ENCODE measurements around the gene TTC27.

TTC27 gene

DNA sequence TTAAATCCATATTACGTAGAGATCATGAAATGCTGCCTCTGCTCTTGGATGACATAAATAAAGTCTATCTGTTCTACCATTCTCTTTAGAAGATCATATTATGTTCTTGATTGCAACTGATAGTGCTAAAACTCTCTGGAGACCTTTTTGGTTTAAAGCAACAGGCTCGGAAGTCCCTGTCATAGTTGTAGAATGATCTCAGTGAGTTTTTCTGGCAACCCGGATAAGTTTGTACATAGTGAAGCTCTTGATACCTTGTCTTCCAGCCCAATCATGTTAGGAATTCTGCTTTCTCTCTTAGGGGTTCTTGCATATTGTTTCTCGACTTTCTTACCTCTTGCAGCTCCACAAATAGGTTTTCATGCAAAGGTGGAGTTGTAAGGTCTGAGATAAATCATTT is 156.1 kb downstream of the TTC27 start:
- TF ChIP-seq SUZ12 (IDR thresholded peaks at IDR 0.05; ENCODE audit: extremely low read depth, insufficient read depth, insufficient read length): no peak
- TF ChIP-seq YY1 (IDR thresholded peaks at IDR 0.05; ENCODE audit: insufficient read depth, insufficient read length): no peak
- no peak for TF ChIP-seq ZNF274 (IDR thresholded peaks at IDR 0.05; ENCODE audit: low read depth, low read length)
- peaks cover 3% of the 10 kb centered on the region for H3K36me3 ChIP-seq (ENCODE audit: insufficient read depth, insufficient read length, low read length)
- H3K4me1 ChIP-seq (ENCODE audit: insufficient read depth, insufficient read length): no peaks in the 10 kb centered on the region
- H3K9me3 ChIP-seq (ENCODE audit: insufficient read depth, low read length): no peaks in the 10 kb centered on the region
- no peak for DNase-seq (ENCODE audit: low read depth, low spot score)
- no peak overlapping the region for H3K4me3 ChIP-seq (ENCODE audit: insufficient read length, low read depth)
- no peaks in the 10 kb centered on the region for H3K27me3 ChIP-seq (ENCODE audit: insufficient read depth, insufficient read length)
- H3K9ac ChIP-seq (ENCODE audit: insufficient read length, low read depth): no peak overlapping the region

DNA sequence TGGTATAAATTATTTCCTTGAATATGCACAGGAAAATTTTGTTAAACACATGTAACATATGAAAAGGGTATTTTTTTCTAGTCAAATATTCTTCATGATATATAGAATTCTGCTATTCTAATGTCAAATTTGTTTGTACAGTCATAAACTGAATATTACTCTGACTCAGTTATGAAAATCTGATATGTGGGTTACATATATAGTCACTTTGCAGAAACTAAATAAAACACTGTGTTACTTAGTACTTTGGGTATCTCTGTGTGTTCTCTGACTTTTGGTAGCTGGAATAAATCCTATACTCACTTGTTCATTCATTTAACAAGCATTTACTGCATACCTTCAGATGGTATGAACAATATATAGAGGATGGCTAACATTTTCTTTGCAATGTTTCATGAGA is 159.4 kb downstream of the TTC27 start:
- H3K36me3 ChIP-seq (ENCODE audit: insufficient read depth, insufficient read length, low read length): peaks cover 3% of the 10 kb centered on the region
- no peaks in the 10 kb centered on the region for H3K27me3 ChIP-seq (ENCODE audit: insufficient read depth, insufficient read length)
- no peaks in the 10 kb centered on the region for H3K9me3 ChIP-seq (ENCODE audit: insufficient read depth, low read length)
- no peak for TF ChIP-seq YY1 (IDR thresholded peaks at IDR 0.05; ENCODE audit: insufficient read depth, insufficient read length)
- TF ChIP-seq ZNF274 (IDR thresholded peaks at IDR 0.05; ENCODE audit: low read depth, low read length): no peak
- no peak for TF ChIP-seq SUZ12 (IDR thresholded peaks at IDR 0.05; ENCODE audit: extremely low read depth, insufficient read depth, insufficient read length)
- H3K9ac ChIP-seq (ENCODE audit: insufficient read length, low read depth): no peak overlapping the region
- H3K4me1 ChIP-seq (ENCODE audit: insufficient read depth, insufficient read length): no peaks in the 10 kb centered on the region
- no peak for DNase-seq (ENCODE audit: low read depth, low spot score)
- no peak overlapping the region for H3K4me3 ChIP-seq (ENCODE audit: insufficient read length, low read depth)

DNA sequence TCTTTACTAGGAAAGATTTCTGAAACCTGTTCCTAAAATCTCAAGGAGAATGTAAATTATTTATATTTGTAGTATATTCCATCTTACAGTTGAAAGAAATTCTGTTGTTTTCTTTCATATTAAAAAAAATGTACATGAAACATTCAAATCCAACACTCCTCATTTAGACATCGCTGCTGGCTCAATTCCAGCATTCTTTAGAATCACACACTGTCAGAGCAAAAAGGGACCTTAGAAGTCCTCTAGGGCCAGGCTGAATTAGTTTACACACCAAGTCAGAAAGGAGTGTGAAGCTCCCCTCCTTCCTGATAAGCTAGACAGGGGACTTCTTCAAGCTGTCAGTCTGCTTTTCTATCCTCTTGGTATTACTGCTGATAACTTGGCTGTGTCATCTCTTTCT is 160.3 kb downstream of the TTC27 start:
- no peak for DNase-seq (ENCODE audit: low read depth, low spot score)
- Histone ChIP-seq H3K4me1 (ENCODE audit: insufficient read depth, insufficient read length) (no peaks in the 10 kb centered on the region), H3K36me3 (ENCODE audit: insufficient read depth, insufficient read length, low read length) (peaks cover 3% of the 10 kb centered on the region)

DNA sequence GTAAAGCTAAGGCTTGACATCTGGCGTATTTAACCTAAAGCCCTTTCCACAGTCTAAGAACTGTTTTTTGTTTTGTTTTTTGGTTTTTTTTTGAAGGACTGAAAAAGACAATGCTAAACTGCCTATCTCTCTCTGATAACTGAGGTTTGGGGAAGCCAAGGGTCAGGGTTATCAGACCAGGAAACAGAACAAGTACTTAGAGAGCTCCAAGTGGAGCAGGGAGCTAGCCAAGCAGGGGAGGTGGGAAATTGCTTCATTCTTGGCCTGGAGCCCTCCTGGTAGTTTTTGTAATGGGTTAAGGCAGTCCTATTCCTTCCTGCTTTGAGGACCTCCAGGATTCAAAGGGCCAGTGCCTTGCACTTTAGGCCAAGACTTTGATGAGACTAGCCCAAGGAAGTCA is 164.6 kb downstream of the TTC27 start:
- no peak for TF ChIP-seq YY1 (IDR thresholded peaks at IDR 0.05; ENCODE audit: insufficient read depth, insufficient read length)
- Histone ChIP-seq H3K36me3 (ENCODE audit: insufficient read depth, insufficient read length, low read length) (no peaks in the 10 kb centered on the region), H3K9ac (ENCODE audit: insufficient read length, low read depth) (no peak overlapping the region), H3K4me3 (ENCODE audit: insufficient read length, low read depth) (no peak overlapping the region), H3K9me3 (ENCODE audit: insufficient read depth, low read length) (no peaks in the 10 kb centered on the region), H3K4me1 (ENCODE audit: insufficient read depth, insufficient read length) (no peaks in the 10 kb centered on the region), H3K27me3 (ENCODE audit: insufficient read depth, insufficient read length) (no peaks in the 10 kb centered on the region)
- no peak for DNase-seq (ENCODE audit: low read depth, low spot score)

More for the DNA sequence above, 160.3 kb downstream of the TTC27 start:
- no peaks in the 10 kb centered on the region for H3K27me3 ChIP-seq (ENCODE audit: insufficient read depth, insufficient read length)
- TF ChIP-seq SUZ12 (IDR thresholded peaks at IDR 0.05; ENCODE audit: extremely low read depth, insufficient read depth, insufficient read length) (no peak), ZNF274 (IDR thresholded peaks at IDR 0.05; ENCODE audit: low read depth, low read length) (no peak), YY1 (IDR thresholded peaks at IDR 0.05; ENCODE audit: insufficient read depth, insufficient read length) (no peak)
- no peak overlapping the region for H3K4me3 ChIP-seq (ENCODE audit: insufficient read length, low read depth)
- H3K9me3 ChIP-seq (ENCODE audit: insufficient read depth, low read length): no peaks in the 10 kb centered on the region
- H3K9ac ChIP-seq (ENCODE audit: insufficient read length, low read depth): no peak overlapping the region

DNA sequence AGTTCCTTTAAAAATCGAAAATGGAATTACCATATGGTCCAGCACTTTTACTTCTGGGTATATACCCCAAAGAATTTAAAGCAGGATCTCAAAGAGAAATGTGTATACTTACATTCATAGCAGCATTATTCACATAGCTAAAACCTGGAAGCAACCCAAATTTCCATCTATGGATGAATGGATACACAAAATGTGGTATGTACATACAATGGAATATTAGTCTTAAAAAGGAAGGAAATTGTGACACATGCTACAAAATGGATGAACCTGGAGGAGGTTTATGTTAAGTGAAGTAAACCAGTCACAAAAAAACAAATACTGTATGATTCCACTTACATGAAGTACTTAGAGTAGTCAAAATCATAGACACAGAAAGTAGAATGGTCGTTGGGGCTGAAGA is 171.0 kb downstream of the TTC27 start:
- Histone ChIP-seq H3K4me1 (ENCODE audit: insufficient read depth, insufficient read length) (no peaks in the 10 kb centered on the region), H3K9me3 (ENCODE audit: insufficient read depth, low read length) (no peaks in the 10 kb centered on the region), H3K27me3 (ENCODE audit: insufficient read depth, insufficient read length) (no peaks in the 10 kb centered on the region), H3K36me3 (ENCODE audit: insufficient read depth, insufficient read length, low read length) (no peaks in the 10 kb centered on the region), H3K9ac (ENCODE audit: insufficient read length, low read depth) (no peak overlapping the region), H3K4me3 (ENCODE audit: insufficient read length, low read depth) (no peak overlapping the region)
- no peak for TF ChIP-seq YY1 (IDR thresholded peaks at IDR 0.05; ENCODE audit: insufficient read depth, insufficient read length)
- TF ChIP-seq ZNF274 (IDR thresholded peaks at IDR 0.05; ENCODE audit: low read depth, low read length): no peak
- no peak for TF ChIP-seq SUZ12 (IDR thresholded peaks at IDR 0.05; ENCODE audit: extremely low read depth, insufficient read depth, insufficient read length)
- no peak for DNase-seq (ENCODE audit: low read depth, low spot score)

DNA sequence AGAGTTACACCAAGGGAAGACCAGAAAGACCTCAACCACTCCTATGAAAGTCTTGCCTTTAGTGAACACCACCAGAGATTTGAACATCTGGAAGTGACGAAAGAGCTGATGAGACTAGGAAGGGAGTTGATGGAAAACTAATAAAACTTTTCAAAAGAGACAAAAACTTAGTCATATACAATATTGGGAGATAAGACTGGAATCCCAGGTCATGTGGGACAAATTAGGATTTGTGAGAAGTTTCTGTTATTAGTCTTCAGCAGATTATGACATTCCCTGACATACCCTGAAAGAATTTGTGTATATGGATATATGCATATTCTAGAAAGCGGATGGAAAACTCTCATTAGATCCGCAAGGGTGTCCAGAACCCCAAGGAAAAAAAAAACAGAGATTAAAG is 173.9 kb downstream of the TTC27 start:
- DNase-seq (ENCODE audit: low read depth, low spot score): no peak
- no peak overlapping the region for H3K9ac ChIP-seq (ENCODE audit: insufficient read length, low read depth)
- TF ChIP-seq ZNF274 (IDR thresholded peaks at IDR 0.05; ENCODE audit: low read depth, low read length) (no peak), YY1 (IDR thresholded peaks at IDR 0.05; ENCODE audit: insufficient read depth, insufficient read length) (no peak), SUZ12 (IDR thresholded peaks at IDR 0.05; ENCODE audit: extremely low read depth, insufficient read depth, insufficient read length) (no peak)
- no peaks in the 10 kb centered on the region for H3K36me3 ChIP-seq (ENCODE audit: insufficient read depth, insufficient read length, low read length)
- no peaks in the 10 kb centered on the region for H3K4me1 ChIP-seq (ENCODE audit: insufficient read depth, insufficient read length)
- no peak overlapping the region for H3K4me3 ChIP-seq (ENCODE audit: insufficient read length, low read depth)
- no peaks in the 10 kb centered on the region for H3K27me3 ChIP-seq (ENCODE audit: insufficient read depth, insufficient read length)
- H3K9me3 ChIP-seq (ENCODE audit: insufficient read depth, low read length): no peaks in the 10 kb centered on the region

DNA sequence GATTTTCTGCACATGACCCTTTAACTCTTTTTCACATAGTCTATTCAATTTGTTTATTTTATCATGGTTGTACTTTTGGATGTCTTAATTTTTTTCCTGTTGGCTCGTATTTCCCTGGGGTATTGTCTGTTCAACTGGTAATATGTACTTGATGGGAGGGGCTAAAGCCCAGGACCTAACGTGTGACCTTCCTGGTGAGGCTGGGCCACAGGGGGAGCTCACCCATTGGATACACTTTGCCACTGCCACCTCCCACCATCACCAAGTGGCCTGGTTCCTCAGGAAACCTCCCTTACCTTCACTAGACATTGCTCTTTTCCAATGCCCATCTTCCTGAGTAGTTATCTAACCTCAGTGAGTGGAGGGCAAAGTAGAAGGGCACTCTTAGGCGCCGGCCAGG is 175.0 kb downstream of the TTC27 start:
- H3K4me1 ChIP-seq (ENCODE audit: insufficient read depth, insufficient read length): no peaks in the 10 kb centered on the region
- DNase-seq (ENCODE audit: low read depth, low spot score): no peak
- H3K9me3 ChIP-seq (ENCODE audit: insufficient read depth, low read length): no peaks in the 10 kb centered on the region
- no peak overlapping the region for H3K9ac ChIP-seq (ENCODE audit: insufficient read length, low read depth)
- H3K36me3 ChIP-seq (ENCODE audit: insufficient read depth, insufficient read length, low read length): no peaks in the 10 kb centered on the region
- no peak for TF ChIP-seq ZNF274 (IDR thresholded peaks at IDR 0.05; ENCODE audit: low read depth, low read length)
- TF ChIP-seq YY1 (IDR thresholded peaks at IDR 0.05; ENCODE audit: insufficient read depth, insufficient read length): no peak
- TF ChIP-seq SUZ12 (IDR thresholded peaks at IDR 0.05; ENCODE audit: extremely low read depth, insufficient read depth, insufficient read length): no peak
- no peaks in the 10 kb centered on the region for H3K27me3 ChIP-seq (ENCODE audit: insufficient read depth, insufficient read length)
- no peak overlapping the region for H3K4me3 ChIP-seq (ENCODE audit: insufficient read length, low read depth)

DNA sequence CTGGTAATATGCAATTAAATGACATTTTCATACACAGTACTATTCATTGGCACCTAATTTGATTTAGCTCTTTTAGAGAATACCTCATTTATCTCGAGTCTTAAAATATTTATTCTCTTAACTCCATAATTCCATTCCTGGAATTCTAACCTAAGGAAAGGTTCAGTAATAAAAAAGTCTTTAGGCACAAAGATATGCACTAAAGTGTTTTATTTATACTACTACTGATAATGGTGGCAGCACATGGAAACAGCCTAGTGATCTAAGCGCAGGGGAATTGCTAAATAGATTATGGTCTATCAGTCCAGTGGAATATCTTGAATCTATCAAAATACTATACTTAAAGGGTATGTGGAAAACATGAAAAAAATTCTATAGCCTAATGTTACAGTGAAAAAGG is 176.4 kb downstream of the TTC27 start:
- no peak for DNase-seq (ENCODE audit: low read depth, low spot score)
- Histone ChIP-seq H3K36me3 (ENCODE audit: insufficient read depth, insufficient read length, low read length) (no peaks in the 10 kb centered on the region), H3K9me3 (ENCODE audit: insufficient read depth, low read length) (no peaks in the 10 kb centered on the region), H3K27me3 (ENCODE audit: insufficient read depth, insufficient read length) (no peaks in the 10 kb centered on the region), H3K4me3 (ENCODE audit: insufficient read length, low read depth) (no peak overlapping the region), H3K4me1 (ENCODE audit: insufficient read depth, insufficient read length) (no peaks in the 10 kb centered on the region), H3K9ac (ENCODE audit: insufficient read length, low read depth) (no peak overlapping the region)
- TF ChIP-seq YY1 (IDR thresholded peaks at IDR 0.05; ENCODE audit: insufficient read depth, insufficient read length) (no peak), SUZ12 (IDR thresholded peaks at IDR 0.05; ENCODE audit: extremely low read depth, insufficient read depth, insufficient read length) (no peak), ZNF274 (IDR thresholded peaks at IDR 0.05; ENCODE audit: low read depth, low read length) (no peak)

Measured in NT2/D1 (cell line).